ENCODE data around the gene ZFYVE28. TPM values are rescaled to one million over a fixed set of nuclear protein-coding genes. Genes with fewer than 3 reads are reported as not detected.

ZFYVE28 gene
- total and polyA plus RNA-seq, 8 donors: 2.2 to 12.4 (median 3.9) TPM

DNA sequence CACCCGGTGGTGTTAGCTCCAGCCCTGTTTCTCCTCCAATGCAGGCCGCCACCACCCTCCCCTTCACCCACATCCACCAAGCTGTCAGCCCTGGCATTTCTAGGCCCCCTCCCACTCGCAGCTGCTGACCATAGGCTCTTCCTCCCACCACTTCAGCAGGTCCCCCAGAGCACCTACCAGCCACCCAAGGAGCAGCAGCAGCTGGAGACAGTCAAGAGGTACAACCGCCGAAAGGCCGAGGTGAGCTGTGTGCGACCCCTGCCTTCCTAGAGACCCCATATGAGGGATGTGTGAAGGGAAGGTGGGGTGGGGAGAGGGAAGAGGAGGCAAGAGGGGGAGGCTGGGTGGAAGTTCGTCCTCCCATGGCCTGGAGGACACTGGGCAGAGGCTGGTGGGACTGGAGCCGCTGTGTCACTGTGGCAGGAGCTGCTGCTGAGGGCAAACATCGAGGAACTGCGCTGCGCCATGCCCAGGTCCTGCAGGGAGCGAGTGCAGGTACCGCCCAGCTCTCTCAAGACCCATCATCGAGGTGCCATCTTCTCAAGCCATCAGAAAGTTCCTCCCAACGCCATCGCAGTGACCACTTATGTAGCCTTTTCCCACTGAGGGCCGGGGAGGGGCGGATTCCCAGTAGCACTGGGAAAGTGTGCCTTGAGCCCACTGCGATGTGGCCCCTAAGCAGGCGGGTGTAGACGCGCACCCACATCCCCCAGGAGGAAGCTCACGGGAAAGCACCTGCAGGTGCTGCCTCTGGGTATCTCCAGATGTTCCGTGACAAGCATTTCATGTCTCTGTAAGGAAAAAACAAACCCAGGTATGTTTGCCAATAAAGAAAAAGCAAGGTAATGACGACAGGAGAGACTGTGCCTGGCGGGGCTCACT is 31.3 kb upstream of the ZFYVE28 start:
- Histone ChIP-seq H3K4me3 (no peak overlapping the region), H3K9me3 (no peaks in the 10 kb centered on the region), H3K36me3 (no peaks in the 10 kb centered on the region), H3K27me3 (no peaks in the 10 kb centered on the region), H3K4me1 (no peaks in the 10 kb centered on the region), H3K27ac (no peak overlapping the region)
- intact Hi-C loops (cut with DNase I): no loop called here
- TF ChIP-seq CTCF (IDR thresholded peaks at IDR 0.05): no peak
- ATAC-seq (no peak), DNase-seq (peak in 1 of 4 donors; percentile 55)

DNA sequence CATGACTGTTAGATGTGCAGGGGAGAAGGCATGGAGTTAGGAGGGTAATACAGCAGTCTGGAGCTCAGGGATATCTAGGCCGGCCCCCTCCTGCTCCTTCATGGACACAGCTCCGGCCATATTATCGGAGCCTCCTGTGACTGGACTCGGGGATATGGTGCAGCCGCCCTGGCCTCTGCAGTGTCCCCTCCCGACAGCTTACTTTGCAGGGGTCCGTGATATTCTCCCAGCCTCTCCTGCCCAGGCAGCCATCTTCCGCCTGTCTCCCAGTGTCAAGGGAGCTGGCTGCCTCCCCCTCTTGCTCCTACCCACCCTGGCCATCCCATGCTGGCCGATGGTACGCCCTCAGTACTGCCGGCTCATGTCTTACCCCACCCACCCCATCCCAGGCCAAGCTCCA is 30.6 kb upstream of the ZFYVE28 start:
- no peak overlapping the region for H3K4me3 ChIP-seq
- intact Hi-C loops (cut with DNase I): no loop called here
- no peaks in the 10 kb centered on the region for H3K4me1 ChIP-seq
- ATAC-seq: no peak
- no peak overlapping the region for H3K27ac ChIP-seq
- H3K9me3 ChIP-seq: no peaks in the 10 kb centered on the region
- peak in 1 of 4 donors; percentile 39 for DNase-seq
- no peak for TF ChIP-seq CTCF (IDR thresholded peaks at IDR 0.05)
- no peaks in the 10 kb centered on the region for H3K27me3 ChIP-seq
- no peaks in the 10 kb centered on the region for H3K36me3 ChIP-seq

- Histone ChIP-seq H3K4me1 (no peaks in the 10 kb centered on the region), H3K27me3 (no peaks in the 10 kb centered on the region), H3K4me3 (no peak overlapping the region), H3K36me3 (no peaks in the 10 kb centered on the region), H3K27ac (no peak overlapping the region), H3K9me3 (no peaks in the 10 kb centered on the region)
- intact Hi-C loops (cut with DNase I): no loop called here
- peak in 1 of 4 donors; percentile 60 for DNase-seq
- no peak for TF ChIP-seq CTCF (IDR thresholded peaks at IDR 0.05)
- ATAC-seq: no peak
Observed at GRCh38 chr4:2448589-2448988, 30.1 kb upstream of the ZFYVE28 start.

DNA sequence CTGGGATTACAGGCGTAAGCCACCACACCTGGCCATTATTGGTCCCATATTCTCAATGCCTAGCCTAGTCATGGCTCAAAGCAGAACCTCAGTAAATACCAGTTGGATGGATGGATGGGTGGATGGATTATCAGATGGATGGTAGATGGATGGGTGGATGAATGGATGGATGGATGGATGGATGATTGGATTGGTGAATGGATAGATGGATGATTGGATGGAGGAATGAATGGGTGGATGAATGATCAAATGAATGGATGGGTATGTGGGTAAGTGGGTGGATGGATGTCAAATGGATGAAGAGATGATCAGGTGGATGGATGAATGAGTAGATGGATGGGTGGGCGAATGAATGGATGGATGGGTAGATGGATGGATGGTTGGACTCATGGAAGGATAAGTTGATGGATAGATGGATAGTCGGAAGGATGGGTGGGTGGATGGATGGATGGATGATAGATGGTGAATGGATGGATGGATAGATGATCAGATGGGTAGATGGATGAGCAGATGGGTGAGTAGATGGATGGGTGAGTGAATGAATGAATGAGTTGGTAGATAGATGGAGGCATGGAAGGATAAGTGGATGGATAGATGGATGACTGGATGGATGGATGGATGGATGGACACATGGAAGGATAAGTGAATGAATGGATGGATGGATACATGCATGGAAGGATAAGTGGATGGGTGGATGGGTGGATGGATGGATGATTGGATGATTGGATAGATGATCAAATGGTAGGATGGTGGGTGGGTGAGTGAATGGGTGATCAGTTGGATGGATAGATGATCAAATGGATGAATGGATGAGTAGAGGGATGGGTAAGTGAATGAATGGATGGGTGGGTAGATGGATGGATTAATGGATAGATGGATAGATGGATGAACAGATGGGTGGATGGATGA is 28.5 kb upstream of the ZFYVE28 start:
- no peak for ATAC-seq

More for the DNA sequence above, 28.5 kb upstream of the ZFYVE28 start:
- no peak for DNase-seq
- no peak for TF ChIP-seq CTCF (IDR thresholded peaks at IDR 0.05)
- H3K4me1 ChIP-seq: no peaks in the 10 kb centered on the region
- H3K27me3 ChIP-seq: no peaks in the 10 kb centered on the region
- no peaks in the 10 kb centered on the region for H3K9me3 ChIP-seq
- H3K4me3 ChIP-seq: no peak overlapping the region
- intact Hi-C loops (cut with DNase I): no loop called here
- H3K27ac ChIP-seq: no peak overlapping the region
- no peaks in the 10 kb centered on the region for H3K36me3 ChIP-seq
